WTC11 (cell line): ENCODE results near the gene NLRP14. TPM values are rescaled to one million over a fixed set of nuclear protein-coding genes. Genes with fewer than 3 reads are reported as not detected.

ENCODE experiments used
- ATAC-seq: fragments of 200-7000 bp; cut with Tn5 transposase; 2 replicates; pipeline ENCODE4 v1.10.0; 2021; ENCODE audit warnings: mild to moderate bottlenecking, moderate library complexity
- CTCF ChIA-PET: fragments of 300-600 bp; sonication (Branson Sonifier 250); formaldehyde crosslinking; loops from one replicate; lab custom pipeline; 2021; ENCODE audit warnings: antibody characterized with exemption; lab: Charles Lee
- POLR2A ChIA-PET: fragments of 350-600 bp; sonication (Branson Sonifier 250); formaldehyde crosslinking; loops from one replicate; lab custom pipeline; 2021; ENCODE audit warnings: antibody characterized with exemption; lab: Charles Lee
- DNase-seq: peaks from one replicate; pipeline ENCODE4 v3.0.0; 2021; ENCODE audit warnings: low spot score
- H3K27ac Mint-ChIP-seq: 2 replicates; pipeline ENCODE4 v1.8.0; 2021; ENCODE audit warnings: mixed read lengths
- H3K27me3 Mint-ChIP-seq: 2 replicates; pipeline ENCODE4 v1.8.0; 2021; ENCODE audit warnings: low read depth, mild to moderate bottlenecking, moderate library complexity, mixed read lengths
- H3K36me3 Mint-ChIP-seq: 2 replicates; pipeline ENCODE4 v1.8.0; 2021; ENCODE audit warnings: mixed read lengths
- H3K4me1 Mint-ChIP-seq: 2 replicates; pipeline ENCODE4 v1.8.0; 2022; ENCODE audit warnings: mixed read lengths
- H3K4me3 Mint-ChIP-seq: 2 replicates; pipeline ENCODE4 v1.8.0; 2021; ENCODE audit warnings: mild to moderate bottlenecking, moderate library complexity, mixed read lengths
- H3K9me3 Mint-ChIP-seq: 2 replicates; pipeline ENCODE4 v1.8.0; 2021; ENCODE audit warnings: mixed read lengths
- ELF4 ChIP-seq: sonication (generic); formaldehyde crosslinking; IDR thresholded peaks from 2 replicates; pipeline ENCODE4 v1.8.1; 2022; ENCODE audit warnings: low read depth, mild to moderate bottlenecking, moderate library complexity, missing genetic modification reagents
- FOXP1 ChIP-seq: sonication (generic); formaldehyde crosslinking; IDR thresholded peaks from 2 replicates; pipeline ENCODE4 v1.8.0; 2022; ENCODE audit warnings: missing genetic modification reagents, mild to moderate bottlenecking, moderate library complexity, borderline replicate concordance
- GABPB1 ChIP-seq: sonication (generic); formaldehyde crosslinking; IDR thresholded peaks from 2 replicates; pipeline ENCODE4 v1.8.1; 2023; ENCODE audit warnings: mild to moderate bottlenecking, missing genetic modification reagents
- GTF2I ChIP-seq: fragments of 250-450 bp; sonication (Bioruptor Pico); conservative IDR thresholded peaks from 2 replicates; pipeline ENCODE4 v1.4.0; 2021; ENCODE audit warnings: mild to moderate bottlenecking
- JUN ChIP-seq: sonication (generic); formaldehyde crosslinking; IDR thresholded peaks from 2 replicates; pipeline ENCODE4 v1.8.0; 2023; ENCODE audit warnings: mild to moderate bottlenecking, missing genetic modification reagents
- MXD4 ChIP-seq: fragments of 250-450 bp; sonication (Bioruptor Pico); IDR thresholded peaks from 2 replicates; pipeline ENCODE4 v1.8.0; 2021; ENCODE audit warnings: mild to moderate bottlenecking, moderate library complexity, borderline replicate concordance
- PRRX2 ChIP-seq: fragments of 250-450 bp; sonication (Bioruptor Pico); IDR thresholded peaks from 2 replicates; pipeline ENCODE4 v1.8.0; 2021; ENCODE audit warnings: mild to moderate bottlenecking
- SOX15 ChIP-seq: fragments of 250-450 bp; sonication (Bioruptor Pico); IDR thresholded peaks from 2 replicates; pipeline ENCODE4 v1.9.0; 2021; ENCODE audit warnings: mild to moderate bottlenecking
- ZNF121 ChIP-seq: sonication (generic); formaldehyde crosslinking; IDR thresholded peaks from 2 replicates; pipeline ENCODE4 v1.8.0; 2023; ENCODE audit warnings: missing genetic modification reagents
- ZNF232 ChIP-seq: sonication (generic); formaldehyde crosslinking; IDR thresholded peaks from 2 replicates; pipeline ENCODE4 v1.8.0; 2022; ENCODE audit warnings: mild to moderate bottlenecking, missing genetic modification reagents
- ZNF396 ChIP-seq: fragments of 250-450 bp; sonication (Bioruptor Pico); IDR thresholded peaks from 2 replicates; pipeline ENCODE4 v1.8.0; 2021; ENCODE audit warnings: mild to moderate bottlenecking, moderate library complexity, borderline replicate concordance
- ZNF416 ChIP-seq: fragments of 250-450 bp; sonication (Bioruptor Pico); IDR thresholded peaks from 2 replicates; pipeline ENCODE4 v1.9.0; 2021; ENCODE audit warnings: mild to moderate bottlenecking, inconsistent platforms
- ZNF423 ChIP-seq: fragments of 250-450 bp; sonication (Bioruptor Pico); IDR thresholded peaks from 2 replicates; pipeline ENCODE4 v2.1.2; 2022; ENCODE audit warnings: mild to moderate bottlenecking, moderate library complexity
- total RNA-seq: library from RNA; stranded (reverse); gene quantifications from 3 replicates; pipeline ENCODE4 v1.2.3, GENCODE V29; 2021
- TF ChIP-seq, protein P1 (sequence below): fragments of 250-450 bp; sonication (Bioruptor Pico); IDR thresholded peaks from 2 replicates; pipeline ENCODE4 v1.9.0; 2021; ENCODE audit warnings: mild to moderate bottlenecking, borderline replicate concordance
- TF ChIP-seq, protein P2 (sequence below): fragments of 200-600 bp; IDR thresholded peaks from 2 replicates; pipeline ENCODE4 v1.8.0; 2022; ENCODE audit warnings: antibody characterized with exemption
- TF ChIP-seq, protein P3 (sequence below): sonication (generic); formaldehyde crosslinking; IDR thresholded peaks from 2 replicates; pipeline ENCODE4 v1.8.1; 2022; ENCODE audit warnings: low read depth, mild to moderate bottlenecking, moderate library complexity, missing genetic modification reagents, borderline replicate concordance
- TF ChIP-seq, protein P4 (sequence below): sonication (generic); formaldehyde crosslinking; IDR thresholded peaks from 2 replicates; pipeline ENCODE4 v1.8.1; 2023; ENCODE audit warnings: mild to moderate bottlenecking, missing genetic modification reagents, moderate library complexity
- TF ChIP-seq, protein P5 (sequence below): sonication (generic); formaldehyde crosslinking; IDR thresholded peaks from 2 replicates; pipeline ENCODE4 v1.8.1; 2023; ENCODE audit warnings: mild to moderate bottlenecking, missing genetic modification reagents
- TF ChIP-seq, protein P6 (sequence below): sonication (generic); formaldehyde crosslinking; IDR thresholded peaks from 2 replicates; pipeline ENCODE4 v1.8.1; 2022; ENCODE audit warnings: mild to moderate bottlenecking, moderate library complexity, missing genetic modification reagents

The NLRP14 gene
- total RNA-seq, 1 experiment from 2014 or later = 0.07 TPM

DNA sequence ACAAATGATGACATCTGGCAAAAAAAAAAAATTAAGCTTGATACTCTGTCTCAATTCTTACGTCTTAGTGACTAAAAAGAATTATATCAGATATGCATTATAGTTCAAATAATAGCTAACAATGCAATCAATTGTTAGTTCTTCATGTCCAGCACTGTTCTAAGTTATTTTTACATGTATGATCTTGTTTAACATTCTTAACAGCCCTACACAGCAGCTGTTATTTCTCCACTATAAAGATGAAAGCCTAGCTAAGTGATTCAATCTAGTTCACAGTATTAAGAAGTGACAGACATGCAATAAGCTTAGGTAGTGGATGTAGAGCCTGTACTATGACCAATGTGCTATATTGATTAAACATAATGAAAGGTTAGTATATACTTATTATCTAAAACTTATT is 4.3 kb upstream of the NLRP14 start:
- Mint-ChIP-seq H3K36me3 (no peaks in the 10 kb centered on the region), H3K27ac (no peak overlapping the region), H3K4me1 (peaks cover 7% of the 10 kb centered on the region), H3K9me3 (no peaks in the 10 kb centered on the region), H3K27me3 (peaks cover 18% of the 10 kb centered on the region), H3K4me3 (no peak overlapping the region)
- DNase-seq (no peak), ATAC-seq (no peak)
- TF ChIP-seq ZNF396 (CRISPR knock-in tag) (no peak), ZNF416 (CRISPR knock-in tag) (no peak), ZNF121 (no peak), MXD4 (CRISPR knock-in tag) (no peak), ZNF232 (CRISPR knock-in tag) (no peak)
- TF ChIP-seq, protein P1, sequence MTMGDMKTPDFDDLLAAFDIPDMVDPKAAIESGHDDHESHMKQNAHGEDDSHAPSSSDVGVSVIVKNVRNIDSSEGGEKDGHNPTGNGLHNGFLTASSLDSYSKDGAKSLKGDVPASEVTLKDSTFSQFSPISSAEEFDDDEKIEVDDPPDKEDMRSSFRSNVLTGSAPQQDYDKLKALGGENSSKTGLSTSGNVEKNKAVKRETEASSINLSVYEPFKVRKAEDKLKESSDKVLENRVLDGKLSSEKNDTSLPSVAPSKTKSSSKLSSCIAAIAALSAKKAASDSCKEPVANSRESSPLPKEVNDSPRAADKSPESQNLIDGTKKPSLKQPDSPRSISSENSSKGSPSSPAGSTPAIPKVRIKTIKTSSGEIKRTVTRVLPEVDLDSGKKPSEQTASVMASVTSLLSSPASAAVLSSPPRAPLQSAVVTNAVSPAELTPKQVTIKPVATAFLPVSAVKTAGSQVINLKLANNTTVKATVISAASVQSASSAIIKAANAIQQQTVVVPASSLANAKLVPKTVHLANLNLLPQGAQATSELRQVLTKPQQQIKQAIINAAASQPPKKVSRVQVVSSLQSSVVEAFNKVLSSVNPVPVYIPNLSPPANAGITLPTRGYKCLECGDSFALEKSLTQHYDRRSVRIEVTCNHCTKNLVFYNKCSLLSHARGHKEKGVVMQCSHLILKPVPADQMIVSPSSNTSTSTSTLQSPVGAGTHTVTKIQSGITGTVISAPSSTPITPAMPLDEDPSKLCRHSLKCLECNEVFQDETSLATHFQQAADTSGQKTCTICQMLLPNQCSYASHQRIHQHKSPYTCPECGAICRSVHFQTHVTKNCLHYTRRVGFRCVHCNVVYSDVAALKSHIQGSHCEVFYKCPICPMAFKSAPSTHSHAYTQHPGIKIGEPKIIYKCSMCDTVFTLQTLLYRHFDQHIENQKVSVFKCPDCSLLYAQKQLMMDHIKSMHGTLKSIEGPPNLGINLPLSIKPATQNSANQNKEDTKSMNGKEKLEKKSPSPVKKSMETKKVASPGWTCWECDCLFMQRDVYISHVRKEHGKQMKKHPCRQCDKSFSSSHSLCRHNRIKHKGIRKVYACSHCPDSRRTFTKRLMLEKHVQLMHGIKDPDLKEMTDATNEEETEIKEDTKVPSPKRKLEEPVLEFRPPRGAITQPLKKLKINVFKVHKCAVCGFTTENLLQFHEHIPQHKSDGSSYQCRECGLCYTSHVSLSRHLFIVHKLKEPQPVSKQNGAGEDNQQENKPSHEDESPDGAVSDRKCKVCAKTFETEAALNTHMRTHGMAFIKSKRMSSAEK = no peak
- TF ChIP-seq, protein P2, sequence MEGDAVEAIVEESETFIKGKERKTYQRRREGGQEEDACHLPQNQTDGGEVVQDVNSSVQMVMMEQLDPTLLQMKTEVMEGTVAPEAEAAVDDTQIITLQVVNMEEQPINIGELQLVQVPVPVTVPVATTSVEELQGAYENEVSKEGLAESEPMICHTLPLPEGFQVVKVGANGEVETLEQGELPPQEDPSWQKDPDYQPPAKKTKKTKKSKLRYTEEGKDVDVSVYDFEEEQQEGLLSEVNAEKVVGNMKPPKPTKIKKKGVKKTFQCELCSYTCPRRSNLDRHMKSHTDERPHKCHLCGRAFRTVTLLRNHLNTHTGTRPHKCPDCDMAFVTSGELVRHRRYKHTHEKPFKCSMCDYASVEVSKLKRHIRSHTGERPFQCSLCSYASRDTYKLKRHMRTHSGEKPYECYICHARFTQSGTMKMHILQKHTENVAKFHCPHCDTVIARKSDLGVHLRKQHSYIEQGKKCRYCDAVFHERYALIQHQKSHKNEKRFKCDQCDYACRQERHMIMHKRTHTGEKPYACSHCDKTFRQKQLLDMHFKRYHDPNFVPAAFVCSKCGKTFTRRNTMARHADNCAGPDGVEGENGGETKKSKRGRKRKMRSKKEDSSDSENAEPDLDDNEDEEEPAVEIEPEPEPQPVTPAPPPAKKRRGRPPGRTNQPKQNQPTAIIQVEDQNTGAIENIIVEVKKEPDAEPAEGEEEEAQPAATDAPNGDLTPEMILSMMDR = no peak
- TF ChIP-seq, protein P3, sequence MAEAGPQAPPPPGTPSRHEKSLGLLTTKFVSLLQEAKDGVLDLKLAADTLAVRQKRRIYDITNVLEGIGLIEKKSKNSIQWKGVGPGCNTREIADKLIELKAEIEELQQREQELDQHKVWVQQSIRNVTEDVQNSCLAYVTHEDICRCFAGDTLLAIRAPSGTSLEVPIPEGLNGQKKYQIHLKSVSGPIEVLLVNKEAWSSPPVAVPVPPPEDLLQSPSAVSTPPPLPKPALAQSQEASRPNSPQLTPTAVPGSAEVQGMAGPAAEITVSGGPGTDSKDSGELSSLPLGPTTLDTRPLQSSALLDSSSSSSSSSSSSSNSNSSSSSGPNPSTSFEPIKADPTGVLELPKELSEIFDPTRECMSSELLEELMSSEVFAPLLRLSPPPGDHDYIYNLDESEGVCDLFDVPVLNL (CRISPR knock-in tag) = no peak
- POLR2A ChIA-PET = no interaction called here
- CTCF ChIA-PET = no interaction called here

DNA sequence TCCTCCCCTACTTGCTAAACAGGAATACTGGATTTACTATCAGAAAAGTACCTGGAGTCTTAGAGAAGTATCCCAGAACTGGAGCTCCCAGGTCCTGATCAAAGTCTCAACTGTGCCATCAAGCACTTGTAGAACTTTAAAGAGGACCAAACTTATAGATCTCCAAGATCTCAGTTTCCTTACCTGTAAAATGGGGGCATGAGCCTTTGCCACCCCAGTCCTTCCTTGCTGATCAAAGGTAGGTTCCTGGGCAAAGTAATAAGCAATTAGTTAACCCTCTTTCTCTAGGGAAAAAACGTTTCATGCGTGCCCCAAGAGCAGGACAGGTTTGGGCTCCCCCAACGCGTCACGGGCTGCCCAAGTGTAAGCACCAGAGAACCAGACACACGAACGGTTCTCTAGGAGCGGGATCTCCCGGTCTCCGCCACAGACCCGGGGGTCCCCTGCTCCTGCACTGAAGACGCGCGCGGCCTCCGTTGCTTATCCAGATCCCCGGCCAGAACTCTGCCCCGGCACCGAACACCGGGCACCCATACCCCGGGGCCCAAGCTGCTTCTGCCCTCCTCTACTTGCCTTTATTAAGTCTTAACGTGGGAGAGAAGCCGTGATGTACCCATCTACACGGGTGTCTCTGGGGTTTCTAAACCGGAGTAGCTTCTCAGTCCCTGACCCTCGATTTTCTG is 638 bp upstream of the NLRP14 start:
- TF ChIP-seq GTF2I (CRISPR knock-in tag) (peak; percentile 81), JUN (CRISPR knock-in tag) (no peak)
- peaks cover 9% of the 10 kb centered on the region for H3K4me1 Mint-ChIP-seq
- no peaks in the 10 kb centered on the region for H3K9me3 Mint-ChIP-seq
- no peaks in the 10 kb centered on the region for H3K36me3 Mint-ChIP-seq
- ChIA-PET CTCF (interaction anchor here (0.5 to 2.4 kb wide), 7 partner anchors 202 to 677 kb away, joined by 3 to 24 read pairs (median 5); no protein-coding TSS in a partner anchor), POLR2A (interaction anchor here (1.3 kb wide), 1 partner anchor 232 kb away, joined by 3 read pairs; the partner anchor contains the start of gene SYT9)
- peak; percentile 45 for ATAC-seq
- peak overlapping the region; percentile 97 for H3K27ac Mint-ChIP-seq
- peak overlapping the region; percentile 100 for H3K4me3 Mint-ChIP-seq
- peak; percentile 38 for DNase-seq
- H3K27me3 Mint-ChIP-seq = peaks cover 31% of the 10 kb centered on the region

DNA sequence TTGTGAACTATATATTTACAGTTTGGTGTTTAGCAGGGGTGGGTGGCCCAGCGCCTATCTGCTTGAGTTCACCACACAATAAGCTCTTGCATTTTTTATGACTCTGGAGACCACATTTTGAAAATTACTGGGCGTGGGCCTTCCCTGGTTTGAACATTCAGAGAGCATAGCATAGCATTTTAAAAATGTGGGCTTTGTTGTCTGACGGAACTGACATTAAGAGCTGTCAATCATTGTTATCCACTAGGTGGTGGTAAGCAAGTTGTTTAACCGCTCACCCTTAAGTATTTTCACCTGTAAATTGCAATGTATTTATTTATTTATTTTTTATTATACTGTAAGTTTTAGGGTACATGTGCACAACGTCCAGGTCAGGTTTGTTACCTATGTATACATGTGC is 1.0 kb downstream of the NLRP14 start:
- Mint-ChIP-seq H3K27me3 (peaks cover 41% of the 10 kb centered on the region), H3K36me3 (no peaks in the 10 kb centered on the region), H3K27ac (no peak overlapping the region), H3K9me3 (no peaks in the 10 kb centered on the region), H3K4me3 (0 out of 2 replicates have a peak overlapping the region, but pooled peaks have one; percentile 100), H3K4me1 (peaks cover 9% of the 10 kb centered on the region)
- ATAC-seq (no peak), DNase-seq (no peak)
- ChIA-PET POLR2A (interaction anchor here (1.3 kb wide), 1 partner anchor 231 kb away, joined by 3 read pairs; the partner anchor contains the start of gene SYT9), CTCF (interaction anchor here (0.6 to 2.4 kb wide), 6 partner anchors 203 to 550 kb away, joined by 3 to 24 read pairs (median 4); no protein-coding TSS in a partner anchor)
- TF ChIP-seq SOX15 (CRISPR knock-in tag) = no peak
- TF ChIP-seq, protein P4, sequence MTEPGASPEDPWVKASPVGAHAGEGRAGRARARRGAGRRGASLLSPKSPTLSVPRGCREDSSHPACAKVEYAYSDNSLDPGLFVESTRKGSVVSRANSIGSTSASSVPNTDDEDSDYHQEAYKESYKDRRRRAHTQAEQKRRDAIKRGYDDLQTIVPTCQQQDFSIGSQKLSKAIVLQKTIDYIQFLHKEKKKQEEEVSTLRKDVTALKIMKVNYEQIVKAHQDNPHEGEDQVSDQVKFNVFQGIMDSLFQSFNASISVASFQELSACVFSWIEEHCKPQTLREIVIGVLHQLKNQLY (CRISPR knock-in tag) = no peak
- TF ChIP-seq GABPB1 = no peak
- TF ChIP-seq PRRX2 (CRISPR knock-in tag) = no peak
- TF ChIP-seq, protein P5, sequence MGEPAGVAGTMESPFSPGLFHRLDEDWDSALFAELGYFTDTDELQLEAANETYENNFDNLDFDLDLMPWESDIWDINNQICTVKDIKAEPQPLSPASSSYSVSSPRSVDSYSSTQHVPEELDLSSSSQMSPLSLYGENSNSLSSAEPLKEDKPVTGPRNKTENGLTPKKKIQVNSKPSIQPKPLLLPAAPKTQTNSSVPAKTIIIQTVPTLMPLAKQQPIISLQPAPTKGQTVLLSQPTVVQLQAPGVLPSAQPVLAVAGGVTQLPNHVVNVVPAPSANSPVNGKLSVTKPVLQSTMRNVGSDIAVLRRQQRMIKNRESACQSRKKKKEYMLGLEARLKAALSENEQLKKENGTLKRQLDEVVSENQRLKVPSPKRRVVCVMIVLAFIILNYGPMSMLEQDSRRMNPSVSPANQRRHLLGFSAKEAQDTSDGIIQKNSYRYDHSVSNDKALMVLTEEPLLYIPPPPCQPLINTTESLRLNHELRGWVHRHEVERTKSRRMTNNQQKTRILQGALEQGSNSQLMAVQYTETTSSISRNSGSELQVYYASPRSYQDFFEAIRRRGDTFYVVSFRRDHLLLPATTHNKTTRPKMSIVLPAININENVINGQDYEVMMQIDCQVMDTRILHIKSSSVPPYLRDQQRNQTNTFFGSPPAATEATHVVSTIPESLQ (CRISPR knock-in tag) = no peak
- TF ChIP-seq, protein P3 (CRISPR knock-in tag) = no peak
- no peak for TF ChIP-seq JUN (CRISPR knock-in tag)
- no peak for TF ChIP-seq FOXP1 (CRISPR knock-in tag)
- TF ChIP-seq ZNF423 (CRISPR knock-in tag) = no peak
- TF ChIP-seq ELF4 = no peak
- TF ChIP-seq, protein P6, sequence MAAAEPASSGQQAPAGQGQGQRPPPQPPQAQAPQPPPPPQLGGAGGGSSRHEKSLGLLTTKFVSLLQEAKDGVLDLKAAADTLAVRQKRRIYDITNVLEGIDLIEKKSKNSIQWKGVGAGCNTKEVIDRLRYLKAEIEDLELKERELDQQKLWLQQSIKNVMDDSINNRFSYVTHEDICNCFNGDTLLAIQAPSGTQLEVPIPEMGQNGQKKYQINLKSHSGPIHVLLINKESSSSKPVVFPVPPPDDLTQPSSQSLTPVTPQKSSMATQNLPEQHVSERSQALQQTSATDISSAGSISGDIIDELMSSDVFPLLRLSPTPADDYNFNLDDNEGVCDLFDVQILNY (CRISPR knock-in tag) = no peak
